Measurements from ENCODE around the gene ZFP1. TPM values are rescaled to one million over a fixed set of nuclear protein-coding genes. Genes with fewer than 3 reads are reported as not detected.

The ZFP1 gene
- total and polyA plus RNA-seq, 2 experiments from 2014 or later: 4.8 to 12.5 TPM

DNA sequence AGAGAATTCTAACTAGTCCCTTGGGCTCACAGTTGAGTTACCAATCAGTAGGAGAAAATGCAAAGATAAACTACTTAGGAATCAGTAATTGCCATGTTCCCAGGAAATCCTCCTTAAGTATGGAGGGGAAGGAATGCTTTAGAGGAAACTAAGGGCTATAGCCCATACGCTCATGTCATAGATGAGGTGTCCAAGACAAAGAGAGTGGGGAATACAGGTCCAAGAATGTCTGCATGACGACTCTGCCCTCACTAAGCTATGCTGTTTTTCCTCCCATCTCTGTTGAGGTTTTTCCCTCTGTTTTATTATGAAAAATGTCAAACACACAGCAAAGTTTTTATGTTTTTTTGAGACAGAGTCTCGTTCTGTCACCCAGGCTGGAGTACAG lies 47.7 kb upstream of the ZFP1 start:
- Mint-ChIP-seq H3K4me3 (no peak overlapping the region), H3K4me1 (peaks cover 52% of the 10 kb centered on the region), H3K27ac (peak overlapping the region; percentile 80), H3K9me3 (no peaks in the 10 kb centered on the region), H3K27me3 (ENCODE audit: insufficient read depth, low read depth, poor library complexity) (peaks cover 21% of the 10 kb centered on the region), H3K36me3 (ENCODE audit: low read depth) (peaks cover 15% of the 10 kb centered on the region; the same call in 2 of the 3 replicates)
- no peaks in the 10 kb centered on the region for H3K27me3 ChIP-seq (ENCODE audit: insufficient read depth)
- peaks cover 2% of the 10 kb centered on the region; the same call in 1 of the 2 replicates for H3F3A ChIP-seq (replicated peaks; ENCODE audit: low read depth)
- DNase-seq (ENCODE audit: low spot score): no peak
- H3K79me2 ChIP-seq (replicated peaks; ENCODE audit: insufficient read depth): peaks cover 15% of the 10 kb centered on the region
- TF ChIP-seq JUNB (IDR thresholded peaks at IDR 0.05; ENCODE audit: unreplicated experiment) (no peak), STAT1 (IDR thresholded peaks at IDR 0.05; ENCODE audit: unreplicated experiment) (no peak), NANOG (IDR thresholded peaks at IDR 0.05; ENCODE audit: borderline replicate concordance) (no peak), REST (IDR thresholded peaks at IDR 0.05; ENCODE audit: unreplicated experiment) (no peak), CREB1 (CRISPR knock-in tag; IDR thresholded peaks at IDR 0.05; ENCODE audit: low read depth) (no peak), EZH2phosphoT487 (IDR thresholded peaks at IDR 0.05; ENCODE audit: unreplicated experiment) (no peak), EZH2 (IDR thresholded peaks at IDR 0.05; ENCODE audit: low read depth, unreplicated experiment) (no peak), POLR2AphosphoS5 (IDR thresholded peaks at IDR 0.05; ENCODE audit: low read depth) (no peak), CTCF (conservative IDR thresholded peaks at IDR 0.05; ENCODE audit: low read depth in 2 of 2) (no peak), ZNF462 (CRISPR knock-in tag; IDR thresholded peaks at IDR 0.05) (no peak), ZNF114 (CRISPR knock-in tag; IDR thresholded peaks at IDR 0.05) (no peak), ZNF331 (CRISPR knock-in tag; IDR thresholded peaks at IDR 0.05; ENCODE audit: low read depth) (no peak)
- TF ChIP-seq, protein P1, sequence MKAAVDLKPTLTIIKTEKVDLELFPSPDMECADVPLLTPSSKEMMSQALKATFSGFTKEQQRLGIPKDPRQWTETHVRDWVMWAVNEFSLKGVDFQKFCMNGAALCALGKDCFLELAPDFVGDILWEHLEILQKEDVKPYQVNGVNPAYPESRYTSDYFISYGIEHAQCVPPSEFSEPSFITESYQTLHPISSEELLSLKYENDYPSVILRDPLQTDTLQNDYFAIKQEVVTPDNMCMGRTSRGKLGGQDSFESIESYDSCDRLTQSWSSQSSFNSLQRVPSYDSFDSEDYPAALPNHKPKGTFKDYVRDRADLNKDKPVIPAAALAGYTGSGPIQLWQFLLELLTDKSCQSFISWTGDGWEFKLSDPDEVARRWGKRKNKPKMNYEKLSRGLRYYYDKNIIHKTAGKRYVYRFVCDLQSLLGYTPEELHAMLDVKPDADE (IDR thresholded peaks at IDR 0.05): no peak
- H3K4me2 ChIP-seq: no peak overlapping the region
- H2AFZ ChIP-seq: no peak overlapping the region
- H3K27ac ChIP-seq (ENCODE audit: low read depth): no peak overlapping the region; the same call in 1 of the 2 replicates
- H3K9me2 ChIP-seq (ENCODE audit: insufficient read depth): no peaks in the 10 kb centered on the region
- H3K36me3 ChIP-seq (ENCODE audit: insufficient read depth): no peaks in the 10 kb centered on the region
- peaks cover 8% of the 10 kb centered on the region; the same call in 1 of the 2 replicates for H4K20me1 ChIP-seq (replicated peaks; ENCODE audit: insufficient read depth)
- no peak overlapping the region for H3K4me3 ChIP-seq
- H3K4me1 ChIP-seq (ENCODE audit: insufficient read depth): peaks cover 37% of the 10 kb centered on the region
- ATAC-seq: no peak
